ENCODE results near the gene SPG7. TPM values are rescaled to one million over a fixed set of nuclear protein-coding genes. Genes with fewer than 3 reads are reported as not detected.

SPG7 gene
- total RNA-seq, 4 donors from 2014 or later: 83.3 to 152 (median 105) TPM

- no peak for TF ChIP-seq CTCF (IDR thresholded peaks at IDR 0.05; ENCODE audit: low read depth)
These were observed 25.9 kb upstream of the SPG7 start for GRCh38 chr16:89482150-89482816.

GRCh38 chr16:89482817-89483205, 25.4 kb upstream of the SPG7 start:
- TF ChIP-seq CTCF (IDR thresholded peaks at IDR 0.05; ENCODE audit: low read depth): no peak

DNA sequence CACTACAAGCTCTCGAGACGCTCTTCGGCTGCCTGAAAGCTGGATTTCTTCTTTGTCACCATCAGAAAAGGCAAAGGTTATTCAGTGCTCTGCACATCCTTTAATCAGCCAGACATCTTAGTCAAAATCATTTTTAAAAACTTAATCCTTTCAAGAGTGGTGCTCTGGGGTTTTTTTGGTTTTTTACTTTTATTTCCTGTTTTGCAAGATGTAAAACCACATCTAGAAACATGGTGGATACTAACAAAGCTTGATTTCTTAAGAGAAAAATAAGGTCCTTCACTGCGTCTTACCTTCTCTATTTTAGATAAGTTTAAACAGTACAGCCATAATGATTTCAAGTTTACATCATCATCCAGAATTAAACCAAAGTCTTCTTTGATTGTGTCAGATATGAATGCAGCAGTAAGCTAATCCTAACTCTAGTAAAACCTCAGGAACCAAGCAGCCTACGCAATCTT, 24.1 kb upstream of the SPG7 start:
- TF ChIP-seq CTCF (IDR thresholded peaks at IDR 0.05; ENCODE audit: low read depth): no peak

GRCh38 chr16:89484923-89485679, 23.1 kb upstream of the SPG7 start:
- TF ChIP-seq CTCF (IDR thresholded peaks at IDR 0.05; ENCODE audit: low read depth): no peak

GRCh38 chr16:89485701-89486246, 22.4 kb upstream of the SPG7 start:
- TF ChIP-seq CTCF (IDR thresholded peaks at IDR 0.05; ENCODE audit: low read depth): no peak

DNA sequence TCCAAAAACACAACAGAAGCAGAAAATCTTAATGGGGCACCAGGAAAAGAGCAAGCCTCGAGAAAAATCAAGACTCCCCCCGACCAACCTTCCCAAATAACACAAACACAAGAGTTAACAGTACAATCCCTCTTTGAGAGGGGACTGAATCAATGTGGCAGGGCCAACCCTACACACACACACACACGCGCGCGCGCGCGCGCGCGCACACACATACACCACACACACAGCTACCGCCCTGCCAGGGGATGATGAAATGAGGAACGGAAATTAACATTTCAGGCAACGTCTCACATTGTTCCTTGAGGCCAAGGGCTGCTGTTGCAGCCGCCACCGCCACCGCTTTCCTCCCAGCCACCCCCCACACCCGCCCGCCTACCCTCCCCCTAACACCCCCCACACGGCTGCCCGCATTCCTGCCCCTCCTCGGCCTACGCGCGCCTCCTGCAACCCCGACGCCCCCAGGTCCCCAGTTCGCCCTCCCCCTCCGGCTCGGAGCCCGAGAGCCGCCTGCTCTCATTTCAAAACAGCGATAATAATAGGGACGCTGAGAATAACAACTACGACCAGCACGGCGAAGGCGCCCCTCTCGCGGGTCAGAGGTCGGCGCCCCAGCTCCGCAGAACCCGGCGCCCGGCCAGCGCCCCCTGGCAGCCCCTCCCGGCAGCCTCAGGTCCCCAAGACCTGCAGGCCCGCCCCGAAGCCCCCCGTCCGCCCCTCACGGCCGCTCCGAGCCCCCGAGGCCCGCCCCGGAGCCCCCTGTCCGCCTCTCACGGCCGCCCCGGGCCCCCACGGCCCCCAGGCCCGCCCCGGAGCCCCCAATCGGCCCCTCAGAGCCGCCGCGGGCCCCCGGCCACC, 18.9 kb upstream of the SPG7 start:
- TF ChIP-seq CTCF (IDR thresholded peaks at IDR 0.05; ENCODE audit: low read depth): no peak

Measured in subcutaneous adipose tissue (tissue), 4 donors.